Pulmonary artery endothelial cell (primary cell): Measurements from ENCODE around the gene ENOX1. TPM values are rescaled to one million over a fixed set of nuclear protein-coding genes. Genes with fewer than 3 reads are reported as not detected.
"Not testable (repeated sequence)": the region's sequence is repeated elsewhere in the genome, so short reads cannot be mapped to it uniquely, and the experiment has no call there.

Experiments
- DNase-seq: peaks from one replicate; pipeline ENCODE4 v3.0.0-alpha.2; 2011; ENCODE audit warnings: low read depth, low spot score
- total RNA-seq: library from RNA; depleted of rRNA; stranded (reverse); fragments of >200 nt; gene quantifications from 2 replicates; pipeline ENCODE4 v1.2.3, GENCODE V29; 2014

Gene ENOX1
- total RNA-seq, 1 donor from 2014 or later: 7.1 TPM

GRCh38 chr13:43441464-43441863 lies 345.3 kb downstream of the ENOX1 start:
- no peak for DNase-seq

DNA sequence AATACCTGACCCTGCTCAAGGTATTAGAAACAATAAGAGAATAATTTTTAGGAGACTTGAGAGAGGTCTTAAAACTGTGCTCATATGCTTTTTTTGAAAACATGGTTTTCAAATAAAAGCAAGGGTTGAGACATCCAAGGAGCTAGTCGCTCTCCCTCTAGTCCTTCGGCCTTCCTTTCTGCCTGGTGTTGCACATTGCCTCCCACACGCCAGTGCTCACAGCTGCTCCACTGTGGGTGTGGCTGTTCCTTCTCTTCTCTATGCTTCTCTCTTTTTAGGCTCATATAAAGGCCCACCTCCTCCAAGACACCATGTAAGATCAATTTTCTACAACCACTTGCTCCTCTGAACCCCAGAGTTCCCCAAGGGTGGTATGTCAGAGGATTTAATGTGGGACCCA lies 352.6 kb downstream of the ENOX1 start:
- no peak for DNase-seq

DNA sequence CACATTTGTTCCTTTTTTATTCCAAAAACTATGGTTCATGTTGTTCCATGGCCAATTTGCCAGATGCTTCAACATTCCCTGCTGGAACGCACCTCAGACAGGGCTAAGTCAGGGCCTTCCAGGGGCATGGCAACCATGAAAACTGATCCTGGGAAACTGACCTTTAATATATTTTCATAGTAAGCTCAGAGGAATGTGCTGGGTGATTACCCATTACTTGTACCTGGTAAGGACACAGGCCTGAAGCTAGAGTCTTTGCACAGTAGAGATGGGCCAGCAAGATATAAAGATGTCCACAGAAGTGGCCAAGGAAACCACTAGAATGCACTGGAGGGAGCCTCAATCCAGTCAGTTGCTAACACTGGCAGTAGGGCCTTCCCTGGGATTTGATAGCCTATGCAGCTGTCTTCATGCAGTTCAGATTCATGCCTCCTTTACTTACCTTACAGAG lies 353.1 kb downstream of the ENOX1 start:
- DNase-seq: no peak

DNA sequence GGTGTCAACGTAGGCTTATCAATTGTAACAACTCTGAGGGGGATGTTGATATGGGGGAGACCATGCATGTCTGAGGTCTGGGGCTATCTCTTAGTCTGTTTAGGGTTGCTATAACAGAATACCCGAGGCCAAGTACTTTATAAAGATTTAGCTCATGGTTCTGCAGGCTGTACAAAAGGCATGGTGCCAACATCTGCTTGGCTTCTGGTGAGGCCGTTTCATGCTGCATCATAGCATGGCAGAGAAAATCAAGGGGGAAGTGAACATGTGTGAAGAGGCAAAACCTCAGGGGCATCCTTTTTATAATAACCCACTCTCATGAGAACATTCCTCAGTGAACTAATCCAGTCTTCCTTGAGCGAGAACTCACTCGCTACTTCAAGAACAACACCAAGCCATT lies 353.8 kb downstream of the ENOX1 start:
- DNase-seq: no peak

DNA sequence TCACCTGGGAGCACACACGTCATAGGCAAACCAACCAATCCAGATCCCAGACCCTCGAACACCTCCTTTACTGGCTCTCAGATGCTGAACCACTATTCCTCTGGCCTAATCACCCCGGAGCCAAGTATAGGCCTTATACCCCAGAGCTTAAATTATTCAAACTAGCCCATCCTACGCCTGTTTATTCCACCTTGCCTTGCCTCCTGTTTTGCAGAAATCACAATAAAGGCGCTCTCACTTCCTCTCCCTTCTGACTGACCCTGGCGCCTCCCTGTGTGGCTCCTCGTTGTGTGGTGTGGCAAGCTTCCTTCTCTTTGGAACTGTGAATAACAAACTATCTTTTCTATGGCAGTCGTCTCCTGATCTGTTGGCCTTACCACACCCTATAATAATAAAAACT lies 354.9 kb downstream of the ENOX1 start:
- no peak for DNase-seq

GRCh38 chr13:43431290-43431716 lies 355.5 kb downstream of the ENOX1 start:
- no peak for DNase-seq

DNA sequence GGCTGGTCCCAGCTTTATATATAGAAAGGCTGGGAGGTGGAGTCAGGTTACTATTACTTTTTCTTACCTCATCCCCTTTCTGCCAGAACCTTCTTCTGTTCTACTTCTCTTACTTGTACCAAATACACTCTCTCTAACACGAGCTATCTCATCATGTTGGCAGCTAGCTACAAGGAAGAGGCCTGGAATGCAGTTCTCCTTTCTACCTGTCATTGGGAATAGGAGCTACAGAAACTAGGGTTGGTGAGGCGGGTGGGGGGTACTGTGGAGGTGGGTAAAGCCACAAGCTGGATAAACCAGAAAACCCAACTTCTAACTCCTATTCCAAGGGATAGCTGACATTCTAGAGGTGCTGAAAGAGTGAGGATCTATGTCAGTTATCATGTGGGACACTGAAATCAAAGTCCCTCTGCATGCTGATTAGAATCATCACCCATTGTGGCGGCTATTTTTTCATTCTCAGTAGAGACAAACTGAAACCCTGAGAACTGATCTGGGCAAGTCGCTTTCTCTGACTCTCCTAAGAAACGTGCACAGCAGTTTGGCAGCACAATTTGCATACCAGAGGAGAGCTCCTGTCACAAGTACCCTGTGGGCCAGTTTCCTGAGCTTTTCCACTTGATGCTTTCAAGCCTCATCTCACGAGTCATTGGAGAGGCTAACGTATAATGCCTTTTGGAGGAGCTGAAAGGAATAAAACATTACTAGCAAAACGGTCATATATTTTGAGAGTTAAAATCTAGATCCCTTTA lies 358.1 kb downstream of the ENOX1 start:
- DNase-seq: no peak

DNA sequence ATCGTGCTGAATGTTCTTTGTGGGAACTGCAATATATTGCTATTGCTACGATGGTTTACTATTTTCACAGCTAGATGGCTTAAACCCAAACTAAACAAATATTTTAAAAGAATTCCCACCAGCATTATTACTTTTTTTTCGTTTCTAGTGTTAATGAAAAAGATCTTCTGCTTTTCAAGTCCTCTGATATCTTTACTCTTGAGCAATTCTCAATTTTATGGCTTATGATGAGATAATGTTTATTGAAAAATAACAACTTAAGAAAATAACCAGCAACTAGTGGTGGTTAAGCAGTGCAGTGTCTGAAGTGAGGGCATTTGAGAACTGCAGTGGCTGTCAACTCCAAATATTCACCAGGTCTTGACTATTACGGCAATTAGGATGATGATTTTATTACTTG lies 360.4 kb downstream of the ENOX1 start:
- no peak for DNase-seq

- no peak for DNase-seq
These were observed 361.5 kb downstream of the ENOX1 start for GRCh38 chr13:43425234-43425633.

GRCh38 chr13:43424412-43424811 lies 362.4 kb downstream of the ENOX1 start:
- DNase-seq: no peak

DNA sequence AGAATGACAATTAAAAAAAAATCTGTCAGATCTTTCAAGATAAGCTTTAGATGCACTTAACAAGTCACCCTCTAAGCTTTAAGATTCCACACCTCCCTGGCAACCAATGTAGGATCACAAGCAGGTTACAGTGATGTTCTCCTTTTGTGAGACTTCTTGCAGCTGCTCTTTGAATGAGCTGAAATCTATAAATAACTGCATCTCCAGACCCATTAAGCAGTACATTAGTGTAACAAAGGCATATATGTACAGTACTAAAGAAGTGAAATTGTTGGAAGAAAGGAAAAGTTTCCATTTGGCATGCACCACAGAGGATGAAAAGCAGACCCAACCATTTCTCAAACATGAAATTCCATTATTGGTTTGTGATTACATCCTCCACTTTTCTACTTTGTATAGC lies 364.7 kb downstream of the ENOX1 start:
- DNase-seq: no peak

GRCh38 chr13:43416842-43417241 lies 369.9 kb downstream of the ENOX1 start:
- DNase-seq: not testable (repeated sequence)

DNA sequence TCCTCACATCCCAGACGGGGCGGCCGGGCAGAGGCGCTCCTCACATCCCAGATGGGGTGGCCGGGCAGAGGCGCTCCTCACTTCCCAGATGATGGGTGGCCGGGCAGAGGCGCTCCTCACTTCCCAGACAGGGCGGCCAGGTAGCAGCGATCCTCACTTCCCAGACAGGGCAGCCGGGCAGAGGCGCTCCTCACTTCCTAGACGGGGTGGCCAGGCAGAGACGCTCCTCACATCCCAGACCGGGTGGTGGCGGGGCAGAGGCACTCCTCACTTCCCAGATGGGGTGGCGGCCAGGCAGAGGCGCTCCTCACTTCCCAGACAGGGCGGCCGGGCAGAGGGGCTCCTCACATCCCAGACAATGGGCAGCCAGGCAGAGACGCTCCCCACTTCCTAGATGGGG lies 370.4 kb downstream of the ENOX1 start:
- DNase-seq: not testable (repeated sequence)

GRCh38 chr13:43415903-43416391 lies 370.8 kb downstream of the ENOX1 start:
- not testable (repeated sequence) for DNase-seq

- no peak for DNase-seq
These were observed 372.7 kb downstream of the ENOX1 start for GRCh38 chr13:43414111-43414510.

DNA sequence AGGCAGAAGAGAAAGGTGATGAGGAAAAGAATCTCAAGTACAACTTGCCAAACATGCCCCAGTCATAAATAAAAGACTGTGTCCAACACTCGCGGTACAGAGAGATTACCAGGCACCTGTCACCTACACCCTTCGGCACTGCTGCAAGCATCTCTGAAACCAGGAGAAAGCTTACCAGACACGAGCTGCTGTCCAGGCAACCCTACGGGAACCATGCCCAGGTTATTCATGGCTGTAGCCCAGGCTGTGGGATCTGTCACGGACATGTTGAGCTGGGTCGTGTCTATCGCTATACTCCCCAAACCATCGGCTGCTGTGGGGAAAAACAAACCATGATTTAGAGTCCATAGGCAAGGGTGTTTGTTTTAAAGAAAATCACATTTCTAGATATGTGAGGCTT lies 375.0 kb downstream of the ENOX1 start:
- no peak for DNase-seq

DNA sequence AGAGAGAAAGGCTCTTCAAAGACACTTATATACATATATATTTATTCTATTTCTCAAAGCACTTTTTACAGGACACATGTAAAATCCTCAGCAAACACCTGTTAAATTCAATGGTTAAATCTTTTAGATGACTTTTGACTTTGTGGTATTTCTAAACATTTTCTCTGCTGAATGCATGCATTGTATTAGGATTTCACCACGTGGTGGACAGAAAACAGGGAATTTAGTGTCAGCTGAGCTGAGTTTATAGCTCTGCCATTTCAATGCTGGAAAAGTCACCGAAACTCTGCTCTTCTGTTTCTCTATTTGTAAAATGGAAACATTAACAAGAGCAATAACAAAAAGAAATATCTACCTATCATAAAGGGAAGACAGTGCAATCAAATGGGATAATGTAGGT lies 375.6 kb downstream of the ENOX1 start:
- no peak for DNase-seq

GRCh38 chr13:43408274-43408673 lies 378.5 kb downstream of the ENOX1 start:
- no peak for DNase-seq

- DNase-seq: no peak
These were observed 379.7 kb downstream of the ENOX1 start for GRCh38 chr13:43407023-43407581.

DNA sequence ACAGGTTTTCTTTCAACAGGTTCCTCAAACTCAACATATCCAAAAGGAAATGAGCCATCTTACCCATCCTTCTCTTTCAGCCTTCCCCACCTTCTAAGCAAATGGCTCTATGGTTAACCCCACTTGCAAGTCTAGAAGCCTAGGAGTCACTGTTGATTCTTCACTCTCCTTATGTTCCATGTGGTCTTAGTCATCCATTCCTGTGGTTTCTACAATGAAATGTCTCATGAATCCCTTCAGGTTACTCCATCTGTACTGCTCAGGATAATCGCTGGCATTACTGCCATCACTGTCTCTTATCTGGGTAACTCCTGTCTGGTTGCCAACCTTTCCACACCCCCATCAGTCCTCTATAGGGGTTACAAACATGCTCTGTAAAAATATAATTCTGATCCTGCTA lies 381.3 kb downstream of the ENOX1 start:
- DNase-seq: no peak

GRCh38 chr13:43402380-43402779 lies 384.4 kb downstream of the ENOX1 start:
- DNase-seq: no peak

GRCh38 chr13:43401361-43401760 lies 385.4 kb downstream of the ENOX1 start:
- DNase-seq: no peak

DNA sequence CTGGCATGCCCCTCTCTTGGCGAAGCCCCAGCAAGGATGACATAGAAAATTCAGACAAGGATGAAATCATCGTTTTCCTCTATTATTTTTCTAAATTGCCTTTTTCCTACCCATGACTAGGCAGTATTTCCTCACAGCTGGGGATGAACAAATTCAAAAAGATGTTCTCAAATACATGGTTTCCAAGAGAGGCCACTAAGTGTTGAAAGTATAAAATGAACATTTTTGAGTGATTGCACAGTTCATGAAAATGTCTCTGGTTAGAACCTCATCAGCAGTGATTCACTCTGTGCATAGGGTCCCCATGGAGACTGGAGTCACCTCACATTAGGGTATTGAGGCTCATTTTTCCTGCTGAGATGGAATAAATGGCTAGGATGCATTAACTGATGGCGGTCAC lies 389.7 kb downstream of the ENOX1 start:
- DNase-seq: no peak
